GM12891 (cell line): ENCODE measurements around the gene TWSG1.
A peak's percentile ranks its signal among the peaks of the same experiment; 100 is the strongest.
"Not testable (repeated sequence)": the region's sequence is repeated elsewhere in the genome, so short reads cannot be mapped to it uniquely, and the experiment has no call there.

ENCODE experiments used
- DNase-seq: peaks from one replicate; pipeline ENCODE4 v3.0.0; 2011; ENCODE audit warnings: low spot score; ENCODE audit not compliant: insufficient read length
- FAIRE-seq: peaks from 2 replicates; lab custom pipeline; 2011; peaks lifted over from hg19 to GRCh38; lab: Jason Lieb, UNC
- PAX5 ChIP-seq: IDR thresholded peaks from 2 replicates; pipeline ENCODE4 v1.6.1; 2011; ENCODE audit warnings: low read length, moderate library complexity, mild to moderate bottlenecking; ENCODE audit not compliant: insufficient read depth, severe bottlenecking
- POLR2A ChIP-seq: IDR thresholded peaks from 2 replicates; pipeline ENCODE4 v1.6.1; 2011; ENCODE audit warnings: low read depth, low read length, control low read depth
- POLR2AphosphoS5 ChIP-seq: IDR thresholded peaks from 2 replicates; pipeline ENCODE4 v1.6.1; 2011; ENCODE audit warnings: low read depth, low read length, control low read depth
- POU2F2 ChIP-seq: IDR thresholded peaks from 2 replicates; pipeline ENCODE4 v1.6.1; 2011; ENCODE audit warnings: low read depth, mild to moderate bottlenecking, control low read depth, low read length, moderate library complexity
- SPI1 ChIP-seq: IDR thresholded peaks from 2 replicates; pipeline ENCODE4 v1.6.1; 2011; ENCODE audit warnings: low read depth, low read length, control low read depth
- TAF1 ChIP-seq: IDR thresholded peaks from 2 replicates; pipeline ENCODE4 v1.6.1; 2011; ENCODE audit warnings: low read depth, low read length, control low read depth

The TWSG1 gene

GRCh38 chr18:9446839-9447238, 112.3 kb downstream of the TWSG1 start:
- FAIRE-seq: no peak
- TF ChIP-seq SPI1: no peak
- TF ChIP-seq POLR2AphosphoS5: no peak
- TF ChIP-seq POU2F2: no peak
- no peak for TF ChIP-seq TAF1
- TF ChIP-seq POLR2A: no peak
- TF ChIP-seq PAX5: no peak
- DNase-seq: no peak

GRCh38 chr18:9447334-9447733, 112.8 kb downstream of the TWSG1 start:
- TF ChIP-seq POLR2AphosphoS5: no peak
- no peak for TF ChIP-seq POU2F2
- no peak for TF ChIP-seq PAX5
- no peak for TF ChIP-seq POLR2A
- no peak for TF ChIP-seq SPI1
- no peak for TF ChIP-seq TAF1
- DNase-seq (no peak), FAIRE-seq (no peak)

- TF ChIP-seq TAF1 (no peak), SPI1 (no peak), POLR2A (no peak), PAX5 (no peak), POLR2AphosphoS5 (no peak), POU2F2 (no peak)
- no peak for DNase-seq
- FAIRE-seq: no peak
Observed at GRCh38 chr18:9449600-9450414, 115.2 kb downstream of the TWSG1 start.

- not testable (repeated sequence) for DNase-seq
- peak; percentile 20 for FAIRE-seq
Observed at GRCh38 chr18:9450920-9451319, 116.3 kb downstream of the TWSG1 start.
